Measurements from ENCODE around the gene DYNC1I1. TPM values are rescaled to one million over a fixed set of nuclear protein-coding genes. Genes with fewer than 3 reads are reported as not detected.

The DYNC1I1 gene
- total and polyA plus RNA-seq, 2 experiments from 2014 or later: 1.4 to 4.1 TPM

GRCh38 chr7:96144260-96144526 is 371.8 kb downstream of the DYNC1I1 start:
- H3K27me3 Mint-ChIP-seq (ENCODE audit: insufficient read depth, low read depth, poor library complexity): peaks cover 84% of the 10 kb centered on the region
- H3K79me2 ChIP-seq (replicated peaks; ENCODE audit: insufficient read depth): no peaks in the 10 kb centered on the region
- no peak overlapping the region for H3K4me3 Mint-ChIP-seq
- no peak overlapping the region for H3K27ac Mint-ChIP-seq
- TF ChIP-seq EZH2 (IDR thresholded peaks at IDR 0.05; ENCODE audit: low read depth, unreplicated experiment): no peak
- no peak for TF ChIP-seq CTCF (conservative IDR thresholded peaks at IDR 0.05; ENCODE audit: low read depth in 2 of 2)
- TF ChIP-seq EZH2phosphoT487 (IDR thresholded peaks at IDR 0.05; ENCODE audit: unreplicated experiment): no peak
- TF ChIP-seq, protein P1, sequence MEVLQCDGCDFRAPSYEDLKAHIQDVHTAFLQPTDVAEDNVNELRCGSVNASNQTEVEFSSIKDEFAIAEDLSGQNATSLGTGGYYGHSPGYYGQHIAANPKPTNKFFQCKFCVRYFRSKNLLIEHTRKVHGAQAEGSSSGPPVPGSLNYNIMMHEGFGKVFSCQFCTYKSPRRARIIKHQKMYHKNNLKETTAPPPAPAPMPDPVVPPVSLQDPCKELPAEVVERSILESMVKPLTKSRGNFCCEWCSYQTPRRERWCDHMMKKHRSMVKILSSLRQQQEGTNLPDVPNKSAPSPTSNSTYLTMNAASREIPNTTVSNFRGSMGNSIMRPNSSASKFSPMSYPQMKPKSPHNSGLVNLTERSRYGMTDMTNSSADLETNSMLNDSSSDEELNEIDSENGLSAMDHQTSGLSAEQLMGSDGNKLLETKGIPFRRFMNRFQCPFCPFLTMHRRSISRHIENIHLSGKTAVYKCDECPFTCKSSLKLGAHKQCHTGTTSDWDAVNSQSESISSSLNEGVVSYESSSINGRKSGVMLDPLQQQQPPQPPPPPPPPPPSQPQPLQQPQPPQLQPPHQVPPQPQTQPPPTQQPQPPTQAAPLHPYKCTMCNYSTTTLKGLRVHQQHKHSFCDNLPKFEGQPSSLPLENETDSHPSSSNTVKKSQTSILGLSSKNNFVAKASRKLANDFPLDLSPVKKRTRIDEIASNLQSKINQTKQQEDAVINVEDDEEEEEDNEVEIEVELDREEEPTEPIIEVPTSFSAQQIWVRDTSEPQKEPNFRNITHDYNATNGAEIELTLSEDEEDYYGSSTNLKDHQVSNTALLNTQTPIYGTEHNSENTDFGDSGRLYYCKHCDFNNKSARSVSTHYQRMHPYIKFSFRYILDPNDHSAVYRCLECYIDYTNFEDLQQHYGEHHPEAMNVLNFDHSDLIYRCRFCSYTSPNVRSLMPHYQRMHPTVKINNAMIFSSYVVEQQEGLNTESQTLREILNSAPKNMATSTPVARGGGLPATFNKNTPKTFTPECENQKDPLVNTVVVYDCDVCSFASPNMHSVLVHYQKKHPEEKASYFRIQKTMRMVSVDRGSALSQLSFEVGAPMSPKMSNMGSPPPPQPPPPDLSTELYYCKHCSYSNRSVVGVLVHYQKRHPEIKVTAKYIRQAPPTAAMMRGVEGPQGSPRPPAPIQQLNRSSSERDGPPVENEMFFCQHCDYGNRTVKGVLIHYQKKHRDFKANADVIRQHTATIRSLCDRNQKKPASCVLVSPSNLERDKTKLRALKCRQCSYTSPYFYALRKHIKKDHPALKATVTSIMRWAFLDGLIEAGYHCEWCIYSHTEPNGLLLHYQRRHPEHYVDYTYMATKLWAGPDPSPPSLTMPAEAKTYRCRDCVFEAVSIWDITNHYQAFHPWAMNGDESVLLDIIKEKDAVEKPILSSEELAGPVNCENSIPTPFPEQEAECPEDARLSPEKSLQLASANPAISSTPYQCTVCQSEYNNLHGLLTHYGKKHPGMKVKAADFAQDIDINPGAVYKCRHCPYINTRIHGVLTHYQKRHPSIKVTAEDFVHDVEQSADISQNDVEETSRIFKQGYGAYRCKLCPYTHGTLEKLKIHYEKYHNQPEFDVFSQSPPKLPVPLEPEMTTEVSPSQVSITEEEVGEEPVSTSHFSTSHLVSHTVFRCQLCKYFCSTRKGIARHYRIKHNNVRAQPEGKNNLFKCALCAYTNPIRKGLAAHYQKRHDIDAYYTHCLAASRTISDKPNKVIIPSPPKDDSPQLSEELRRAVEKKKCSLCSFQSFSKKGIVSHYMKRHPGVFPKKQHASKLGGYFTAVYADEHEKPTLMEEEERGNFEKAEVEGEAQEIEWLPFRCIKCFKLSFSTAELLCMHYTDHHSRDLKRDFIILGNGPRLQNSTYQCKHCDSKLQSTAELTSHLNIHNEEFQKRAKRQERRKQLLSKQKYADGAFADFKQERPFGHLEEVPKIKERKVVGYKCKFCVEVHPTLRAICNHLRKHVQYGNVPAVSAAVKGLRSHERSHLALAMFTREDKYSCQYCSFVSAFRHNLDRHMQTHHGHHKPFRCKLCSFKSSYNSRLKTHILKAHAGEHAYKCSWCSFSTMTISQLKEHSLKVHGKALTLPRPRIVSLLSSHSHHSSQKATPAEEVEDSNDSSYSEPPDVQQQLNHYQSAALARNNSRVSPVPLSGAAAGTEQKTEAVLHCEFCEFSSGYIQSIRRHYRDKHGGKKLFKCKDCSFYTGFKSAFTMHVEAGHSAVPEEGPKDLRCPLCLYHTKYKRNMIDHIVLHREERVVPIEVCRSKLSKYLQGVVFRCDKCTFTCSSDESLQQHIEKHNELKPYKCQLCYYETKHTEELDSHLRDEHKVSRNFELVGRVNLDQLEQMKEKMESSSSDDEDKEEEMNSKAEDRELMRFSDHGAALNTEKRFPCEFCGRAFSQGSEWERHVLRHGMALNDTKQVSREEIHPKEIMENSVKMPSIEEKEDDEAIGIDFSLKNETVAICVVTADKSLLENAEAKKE (CRISPR knock-in tag; IDR thresholded peaks at IDR 0.05): no peak
- no peak for TF ChIP-seq CREB1 (CRISPR knock-in tag; IDR thresholded peaks at IDR 0.05; ENCODE audit: low read depth)
- no peak for TF ChIP-seq STAT1 (IDR thresholded peaks at IDR 0.05; ENCODE audit: unreplicated experiment)
- no peak for TF ChIP-seq REST (IDR thresholded peaks at IDR 0.05; ENCODE audit: unreplicated experiment)
- TF ChIP-seq POLR2AphosphoS5 (IDR thresholded peaks at IDR 0.05; ENCODE audit: low read depth): no peak
- TF ChIP-seq ZNF331 (CRISPR knock-in tag; IDR thresholded peaks at IDR 0.05; ENCODE audit: low read depth): no peak
- TF ChIP-seq, protein P2, sequence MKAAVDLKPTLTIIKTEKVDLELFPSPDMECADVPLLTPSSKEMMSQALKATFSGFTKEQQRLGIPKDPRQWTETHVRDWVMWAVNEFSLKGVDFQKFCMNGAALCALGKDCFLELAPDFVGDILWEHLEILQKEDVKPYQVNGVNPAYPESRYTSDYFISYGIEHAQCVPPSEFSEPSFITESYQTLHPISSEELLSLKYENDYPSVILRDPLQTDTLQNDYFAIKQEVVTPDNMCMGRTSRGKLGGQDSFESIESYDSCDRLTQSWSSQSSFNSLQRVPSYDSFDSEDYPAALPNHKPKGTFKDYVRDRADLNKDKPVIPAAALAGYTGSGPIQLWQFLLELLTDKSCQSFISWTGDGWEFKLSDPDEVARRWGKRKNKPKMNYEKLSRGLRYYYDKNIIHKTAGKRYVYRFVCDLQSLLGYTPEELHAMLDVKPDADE (IDR thresholded peaks at IDR 0.05): no peak
- no peak for TF ChIP-seq JUNB (IDR thresholded peaks at IDR 0.05; ENCODE audit: unreplicated experiment)
- TF ChIP-seq ZNF114 (CRISPR knock-in tag; IDR thresholded peaks at IDR 0.05): no peak
- TF ChIP-seq NANOG (IDR thresholded peaks at IDR 0.05; ENCODE audit: borderline replicate concordance): no peak
- no peaks in the 10 kb centered on the region for H3K9me2 ChIP-seq (ENCODE audit: insufficient read depth)
- H3K27me3 ChIP-seq (ENCODE audit: insufficient read depth): peaks cover 87% of the 10 kb centered on the region
- H3K27ac ChIP-seq (ENCODE audit: low read depth): no peak overlapping the region
- no peaks in the 10 kb centered on the region for H3K9me3 Mint-ChIP-seq
- no peak for DNase-seq (ENCODE audit: low spot score)
- no peak overlapping the region for H2AFZ ChIP-seq
- no peaks in the 10 kb centered on the region for H3K36me3 ChIP-seq (ENCODE audit: insufficient read depth)
- no peak for ATAC-seq
- H4K20me1 ChIP-seq (replicated peaks; ENCODE audit: insufficient read depth): peaks cover 48% of the 10 kb centered on the region
- peaks cover 12% of the 10 kb centered on the region for H3K4me1 ChIP-seq (ENCODE audit: insufficient read depth)
- H3F3A ChIP-seq (replicated peaks; ENCODE audit: low read depth): 0 out of 2 replicates have a peak, but pooled peaks cover 5% of the 10 kb centered on the region
- H3K4me3 ChIP-seq: no peak overlapping the region
- 0 out of 2 replicates have a peak overlapping the region, but pooled peaks have one; percentile 1 for H3K4me2 ChIP-seq
- peaks cover 19% of the 10 kb centered on the region for H3K4me1 Mint-ChIP-seq
- H3K36me3 Mint-ChIP-seq (ENCODE audit: low read depth): peaks cover 45% of the 10 kb centered on the region; the same call in 2 of the 3 replicates

Measured in GM23338 (cell line).